ENCODE data around the gene ADNP. TPM values are rescaled to one million over a fixed set of nuclear protein-coding genes. Genes with fewer than 3 reads are reported as not detected.

Gene ADNP
- total and polyA plus RNA-seq, 2 of the 13 experiments (the other 11 are each of a cell fraction or from before 2014, with no cell fraction given) = 21.0 to 21.5 TPM

GRCh38 chr20:50931306-50932015 is at the start of gene ADNP (continued):
- TF ChIP-seq KDM2A (CRISPR knock-in tag; IDR thresholded peaks at IDR 0.05; ENCODE audit: borderline replicate concordance, low read depth) = peak; percentile 99
- peak; percentile 37; the same call in 1 of the 2 replicates for TF ChIP-seq ZFX (CRISPR knock-in tag; IDR thresholded peaks at IDR 0.05; ENCODE audit: low read depth)
- TF ChIP-seq ZNF253 (CRISPR knock-in tag; IDR thresholded peaks at IDR 0.05; ENCODE audit: borderline replicate concordance) = peak; percentile 36; the same call in 1 of the 2 replicates
- TF ChIP-seq SSRP1 (CRISPR knock-in tag; IDR thresholded peaks at IDR 0.05) = peak; percentile 46; the same call in 1 of the 2 replicates
- TF ChIP-seq TARDBP (CRISPR knock-in tag; IDR thresholded peaks at IDR 0.05) = peak; percentile 66; the same call in 1 of the 2 replicates
- TF ChIP-seq, protein P1, sequence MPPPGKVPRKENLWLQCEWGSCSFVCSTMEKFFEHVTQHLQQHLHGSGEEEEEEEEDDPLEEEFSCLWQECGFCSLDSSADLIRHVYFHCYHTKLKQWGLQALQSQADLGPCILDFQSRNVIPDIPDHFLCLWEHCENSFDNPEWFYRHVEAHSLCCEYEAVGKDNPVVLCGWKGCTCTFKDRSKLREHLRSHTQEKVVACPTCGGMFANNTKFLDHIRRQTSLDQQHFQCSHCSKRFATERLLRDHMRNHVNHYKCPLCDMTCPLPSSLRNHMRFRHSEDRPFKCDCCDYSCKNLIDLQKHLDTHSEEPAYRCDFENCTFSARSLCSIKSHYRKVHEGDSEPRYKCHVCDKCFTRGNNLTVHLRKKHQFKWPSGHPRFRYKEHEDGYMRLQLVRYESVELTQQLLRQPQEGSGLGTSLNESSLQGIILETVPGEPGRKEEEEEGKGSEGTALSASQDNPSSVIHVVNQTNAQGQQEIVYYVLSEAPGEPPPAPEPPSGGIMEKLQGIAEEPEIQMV (CRISPR knock-in tag; IDR thresholded peaks at IDR 0.05; ENCODE audit: low read depth) = peak; percentile 80; the same call in 1 of the 2 replicates
- peak; percentile 72; the same call in 1 of the 2 replicates for TF ChIP-seq MTA1 (CRISPR knock-in tag; IDR thresholded peaks at IDR 0.05; ENCODE audit: borderline replicate concordance)
- TF ChIP-seq ZBTB25 (CRISPR knock-in tag; IDR thresholded peaks at IDR 0.05) = peak; percentile 78
- TF ChIP-seq TEAD3 (CRISPR knock-in tag; optimal IDR thresholded peaks at IDR 0.05; ENCODE audit: borderline replicate concordance) = no peak
- TF ChIP-seq ASH2L (IDR thresholded peaks at IDR 0.05; ENCODE audit: insufficient read length, low read depth, low read length) = peak; percentile 65
- no peak for TF ChIP-seq MLLT10 (CRISPR knock-in tag; IDR thresholded peaks at IDR 0.05)
- no peak for TF ChIP-seq ZNF672 (CRISPR knock-in tag; IDR thresholded peaks at IDR 0.05)
- TF ChIP-seq, protein P2, sequence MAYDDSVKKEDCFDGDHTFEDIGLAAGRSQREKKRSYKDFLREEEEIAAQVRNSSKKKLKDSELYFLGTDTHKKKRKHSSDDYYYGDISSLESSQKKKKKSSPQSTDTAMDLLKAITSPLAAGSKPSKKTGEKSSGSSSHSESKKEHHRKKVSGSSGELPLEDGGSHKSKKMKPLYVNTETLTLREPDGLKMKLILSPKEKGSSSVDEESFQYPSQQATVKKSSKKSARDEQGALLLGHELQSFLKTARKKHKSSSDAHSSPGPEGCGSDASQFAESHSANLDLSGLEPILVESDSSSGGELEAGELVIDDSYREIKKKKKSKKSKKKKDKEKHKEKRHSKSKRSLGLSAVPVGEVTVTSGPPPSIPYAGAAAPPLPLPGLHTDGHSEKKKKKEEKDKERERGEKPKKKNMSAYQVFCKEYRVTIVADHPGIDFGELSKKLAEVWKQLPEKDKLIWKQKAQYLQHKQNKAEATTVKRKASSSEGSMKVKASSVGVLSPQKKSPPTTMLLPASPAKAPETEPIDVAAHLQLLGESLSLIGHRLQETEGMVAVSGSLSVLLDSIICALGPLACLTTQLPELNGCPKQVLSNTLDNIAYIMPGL (CRISPR knock-in tag; IDR thresholded peaks at IDR 0.05; ENCODE audit: borderline replicate concordance in 1 of 2, low read depth in 1 of 2) = peak in 1 of 2 experiments; percentile 82; a peak in 3 of 4 replicates
- TF ChIP-seq ZNF549 (CRISPR knock-in tag; IDR thresholded peaks at IDR 0.05) = no peak
- no peak for TF ChIP-seq SP1 (IDR thresholded peaks at IDR 0.05)
- TF ChIP-seq SP1 (CRISPR knock-in tag; IDR thresholded peaks at IDR 0.05) = 0 out of 2 replicates have a peak, but pooled peaks have one; percentile 23
- TF ChIP-seq, protein P3, sequence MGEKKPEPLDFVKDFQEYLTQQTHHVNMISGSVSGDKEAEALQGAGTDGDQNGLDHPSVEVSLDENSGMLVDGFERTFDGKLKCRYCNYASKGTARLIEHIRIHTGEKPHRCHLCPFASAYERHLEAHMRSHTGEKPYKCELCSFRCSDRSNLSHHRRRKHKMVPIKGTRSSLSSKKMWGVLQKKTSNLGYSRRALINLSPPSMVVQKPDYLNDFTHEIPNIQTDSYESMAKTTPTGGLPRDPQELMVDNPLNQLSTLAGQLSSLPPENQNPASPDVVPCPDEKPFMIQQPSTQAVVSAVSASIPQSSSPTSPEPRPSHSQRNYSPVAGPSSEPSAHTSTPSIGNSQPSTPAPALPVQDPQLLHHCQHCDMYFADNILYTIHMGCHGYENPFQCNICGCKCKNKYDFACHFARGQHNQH (CRISPR knock-in tag; IDR thresholded peaks at IDR 0.05) = 0 out of 2 replicates have a peak, but pooled peaks have one; percentile 47
- TF ChIP-seq, protein P4, sequence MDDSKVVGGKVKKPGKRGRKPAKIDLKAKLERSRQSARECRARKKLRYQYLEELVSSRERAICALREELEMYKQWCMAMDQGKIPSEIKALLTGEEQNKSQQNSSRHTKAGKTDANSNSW (CRISPR knock-in tag; IDR thresholded peaks at IDR 0.05; ENCODE audit: borderline replicate concordance) = no peak
- TF ChIP-seq ZNF24 (IDR thresholded peaks at IDR 0.05) = peak; percentile 73
- TF ChIP-seq ZMYM3 (CRISPR knock-in tag; IDR thresholded peaks at IDR 0.05) = 0 out of 2 replicates have a peak, but pooled peaks have one; percentile 30
- no peak for TF ChIP-seq SCMH1 (CRISPR knock-in tag; IDR thresholded peaks at IDR 0.05; ENCODE audit: borderline replicate concordance)
- no peak for TF ChIP-seq ZNF512 (CRISPR knock-in tag; IDR thresholded peaks at IDR 0.05)

Measured in HepG2 (cell line).